ENCODE data around the gene CBX8.

GRCh38 chr17:79786930-79787643 is 9.8 kb downstream of the CBX8 start:
- TF ChIP-seq CTCF (IDR thresholded peaks at IDR 0.05; ENCODE audit: borderline replicate concordance, extremely low read depth, low read length, poor library complexity, severe bottlenecking) (no peak), EZH2 (IDR thresholded peaks at IDR 0.05; ENCODE audit: borderline replicate concordance, low read depth, low read length, severe bottlenecking) (no peak)

Measured in DND-41 (cell line).